Measurements from ENCODE around the gene KCNT1.

DNA sequence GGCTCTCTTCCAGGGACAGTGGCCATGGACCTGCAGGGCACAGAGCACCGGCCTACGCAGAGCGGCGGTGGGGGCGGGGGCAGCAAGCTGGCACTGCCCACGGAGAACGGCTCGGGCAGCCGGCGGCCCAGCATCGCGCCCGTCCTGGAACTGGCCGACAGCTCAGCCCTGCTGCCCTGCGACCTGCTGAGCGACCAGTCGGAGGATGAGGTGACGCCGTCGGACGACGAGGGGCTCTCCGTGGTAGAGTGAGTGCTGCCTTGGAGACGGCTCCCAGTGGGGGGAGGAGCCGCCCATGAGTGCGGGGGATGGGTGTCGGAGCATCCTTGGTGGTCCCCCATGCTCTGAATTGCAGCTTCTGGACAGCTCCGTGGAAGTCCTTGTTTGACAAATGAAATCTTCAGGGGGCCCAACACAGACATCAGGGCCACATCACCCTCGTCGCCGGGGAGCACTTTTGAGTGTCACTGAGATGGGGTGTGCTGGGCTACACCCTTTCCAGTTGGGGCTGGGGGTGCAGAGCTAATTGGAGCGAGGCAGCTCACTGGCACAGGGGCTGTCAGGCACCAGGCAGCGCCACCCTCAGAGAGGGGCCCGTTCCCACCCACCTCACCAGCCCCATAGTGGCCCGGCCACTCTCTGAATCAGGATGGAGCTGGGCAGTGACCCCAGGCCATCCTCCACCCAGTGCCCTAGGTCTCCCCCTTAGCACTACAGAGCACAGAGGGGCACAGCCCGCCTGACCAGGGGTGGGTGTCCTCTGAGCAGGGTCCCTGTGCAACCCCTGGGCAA, 70.9 kb downstream of the KCNT1 start:
- TF ChIP-seq, protein P1, sequence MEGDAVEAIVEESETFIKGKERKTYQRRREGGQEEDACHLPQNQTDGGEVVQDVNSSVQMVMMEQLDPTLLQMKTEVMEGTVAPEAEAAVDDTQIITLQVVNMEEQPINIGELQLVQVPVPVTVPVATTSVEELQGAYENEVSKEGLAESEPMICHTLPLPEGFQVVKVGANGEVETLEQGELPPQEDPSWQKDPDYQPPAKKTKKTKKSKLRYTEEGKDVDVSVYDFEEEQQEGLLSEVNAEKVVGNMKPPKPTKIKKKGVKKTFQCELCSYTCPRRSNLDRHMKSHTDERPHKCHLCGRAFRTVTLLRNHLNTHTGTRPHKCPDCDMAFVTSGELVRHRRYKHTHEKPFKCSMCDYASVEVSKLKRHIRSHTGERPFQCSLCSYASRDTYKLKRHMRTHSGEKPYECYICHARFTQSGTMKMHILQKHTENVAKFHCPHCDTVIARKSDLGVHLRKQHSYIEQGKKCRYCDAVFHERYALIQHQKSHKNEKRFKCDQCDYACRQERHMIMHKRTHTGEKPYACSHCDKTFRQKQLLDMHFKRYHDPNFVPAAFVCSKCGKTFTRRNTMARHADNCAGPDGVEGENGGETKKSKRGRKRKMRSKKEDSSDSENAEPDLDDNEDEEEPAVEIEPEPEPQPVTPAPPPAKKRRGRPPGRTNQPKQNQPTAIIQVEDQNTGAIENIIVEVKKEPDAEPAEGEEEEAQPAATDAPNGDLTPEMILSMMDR (IDR thresholded peaks at IDR 0.05): no peak
- TF ChIP-seq RCOR1 (IDR thresholded peaks at IDR 0.05; ENCODE audit: low read depth, low read length): no peak
